Astrocyte of the spinal cord (primary cell): Measurements from ENCODE around the gene FNIP2.
"Not testable (repeated sequence)": the region's sequence is repeated elsewhere in the genome, so short reads cannot be mapped to it uniquely, and the experiment has no call there.

Source experiments
- DNase-seq: peaks from one replicate; pipeline ENCODE4 v3.0.0; 2011; ENCODE audit warnings: low read depth, low spot score
- H3K4me3 ChIP-seq: 2 replicates; pipeline ENCODE4 v1.5.1; 2011; ENCODE audit warnings: low read depth, mild to moderate bottlenecking, low read length, moderate library complexity
- CTCF ChIP-seq: IDR thresholded peaks from 2 replicates; pipeline ENCODE4 v1.5.1; 2012; ENCODE audit warnings: low read depth, mild to moderate bottlenecking, low read length, inconsistent platforms
- in situ Hi-C: cut with HindIII; loops from 2 replicates; pipeline ENCODE4 v1.10.0; 2017; ENCODE audit warnings: low sequenced_read_pairs

The FNIP2 gene

DNA sequence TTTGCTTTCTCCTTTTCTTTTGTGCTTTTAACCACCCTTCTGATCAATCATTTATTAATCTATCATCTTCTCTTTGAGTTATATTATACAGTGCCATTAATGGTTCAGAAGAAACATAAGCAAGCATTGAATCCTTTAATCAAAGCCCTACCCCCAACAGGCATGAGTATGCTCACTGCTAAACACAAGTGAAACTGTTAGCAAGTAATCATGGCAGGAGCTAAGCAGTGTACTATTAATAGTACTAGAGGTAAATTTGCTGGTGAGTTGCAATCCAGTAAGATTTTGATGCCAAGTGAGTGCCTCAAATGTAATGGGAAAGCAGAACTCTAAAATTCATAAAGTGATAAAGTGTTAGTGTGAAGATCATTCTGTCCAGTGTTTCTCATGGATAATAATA lies 57.2 kb downstream of the FNIP2 start:
- no peak for TF ChIP-seq CTCF
- DNase-seq = no peak
- in situ Hi-C loops = no loop called here
- no peak overlapping the region for H3K4me3 ChIP-seq

GRCh38 chr4:158826882-158827281 lies 58.1 kb downstream of the FNIP2 start:
- DNase-seq = no peak
- in situ Hi-C loops = no loop called here
- TF ChIP-seq CTCF = no peak
- no peak overlapping the region for H3K4me3 ChIP-seq

DNA sequence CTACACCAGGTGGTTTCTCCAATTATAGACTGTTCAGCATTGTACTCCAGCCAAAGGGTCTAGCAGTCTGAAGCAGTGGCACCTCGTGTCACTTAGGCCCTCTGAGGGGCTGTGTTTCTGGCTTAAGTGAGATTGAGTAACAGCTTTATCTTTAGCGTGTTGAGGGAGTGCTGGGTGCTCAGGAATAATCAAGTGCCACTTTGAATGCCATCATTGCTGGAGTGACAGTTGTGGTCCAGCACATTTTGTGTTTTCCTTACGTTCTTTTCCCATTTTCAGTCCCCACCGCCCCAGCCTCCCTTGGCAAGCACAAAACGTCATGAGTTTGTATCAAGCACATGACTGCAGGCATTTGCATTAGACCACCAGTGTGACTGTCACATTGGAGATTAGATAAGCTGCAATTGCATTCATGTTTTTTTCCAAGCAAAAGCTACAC lies 58.7 kb downstream of the FNIP2 start:
- in situ Hi-C loops = no loop called here
- no peak overlapping the region for H3K4me3 ChIP-seq
- no peak for DNase-seq
- TF ChIP-seq CTCF = no peak

GRCh38 chr4:158828151-158828550 lies 59.3 kb downstream of the FNIP2 start:
- DNase-seq, in situ Hi-C loops: not testable (repeated sequence)

DNA sequence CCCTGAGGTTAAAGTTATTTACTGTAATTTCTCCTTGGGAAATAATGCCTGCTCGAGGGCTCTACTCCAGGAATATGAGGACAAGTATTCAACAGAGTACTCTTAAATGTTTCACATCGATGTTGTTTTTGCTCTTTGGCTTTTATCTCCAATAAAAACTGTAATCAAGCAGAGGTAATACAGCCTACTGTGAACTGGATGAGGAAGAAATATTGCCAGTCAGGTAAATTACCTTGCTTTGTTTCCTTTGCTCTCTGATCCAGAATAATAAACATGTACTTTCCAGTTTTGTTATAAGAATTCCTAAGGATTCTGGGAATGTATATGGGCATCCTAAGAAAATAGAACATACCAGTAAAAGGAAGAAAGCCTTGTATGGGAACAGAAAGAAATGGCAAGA lies 60.4 kb downstream of the FNIP2 start:
- DNase-seq = no peak
- in situ Hi-C loops = no loop called here
- TF ChIP-seq CTCF = no peak
- H3K4me3 ChIP-seq = no peak overlapping the region

More at GRCh38 chr4:158828151-158828550, 59.3 kb downstream of the FNIP2 start:
- H3K4me3 ChIP-seq = not testable (repeated sequence)

DNA sequence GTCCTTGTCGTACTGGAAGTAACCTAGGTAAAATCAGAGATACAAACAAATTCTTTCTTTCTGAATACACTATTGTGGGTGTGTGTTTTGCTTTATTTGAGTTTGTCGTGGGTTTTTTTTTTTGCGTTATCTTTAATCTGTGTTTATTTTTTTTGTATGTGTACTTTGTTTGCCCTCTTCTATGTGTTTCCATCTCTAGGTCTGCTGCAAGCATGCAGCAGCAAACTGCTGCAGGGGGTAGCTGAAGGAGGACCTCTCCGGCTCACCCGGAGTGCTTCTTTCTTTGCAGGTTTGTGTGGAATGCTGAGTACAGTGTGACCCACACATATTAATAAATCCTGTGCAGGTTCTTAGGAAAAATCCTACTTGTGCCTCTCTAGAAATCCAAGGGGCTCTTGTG lies 64.8 kb downstream of the FNIP2 start:
- H3K4me3 ChIP-seq = no peak overlapping the region
- DNase-seq = no peak
- no peak for TF ChIP-seq CTCF
- in situ Hi-C loops = no loop called here

- no peak for TF ChIP-seq CTCF
- DNase-seq = no peak
- in situ Hi-C loops = no loop called here
- H3K4me3 ChIP-seq = no peak overlapping the region
These were observed 66.6 kb downstream of the FNIP2 start for GRCh38 chr4:158835226-158836001.
